B cell (primary cell): ENCODE data around the gene ABCG1. TPM values are rescaled to one million over a fixed set of nuclear protein-coding genes. Genes with fewer than 3 reads are reported as not detected.
A peak's percentile ranks its signal among the peaks of the same experiment; 100 is the strongest.

Source experiments
- ATAC-seq: fragments of 200-7000 bp; cut with Tn5 transposase; one replicate; pipeline ENCODE4 v1.10.0; 2021; ENCODE audit warnings: low read depth, mild to moderate bottlenecking, moderate number of reproducible peaks, moderate library complexity
- CTCF ChIA-PET: fragments of 350-600 bp; sonication (Branson Sonifier 250); formaldehyde crosslinking; loops from one replicate; lab custom pipeline; 2021; ENCODE audit warnings: antibody characterized with exemption, inconsistent platforms; lab: Charles Lee
- POLR2A ChIA-PET: fragments of 350-600 bp; sonication (Branson Sonifier 250); formaldehyde crosslinking; loops from one replicate; lab custom pipeline; 2021; ENCODE audit warnings: antibody characterized with exemption; lab: Charles Lee
- DNase-seq: peaks from one replicate; pipeline ENCODE4 v3.0.0; 2013
- H2AFZ ChIP-seq: 2 replicates; pipeline ENCODE4 v1.6.1; 2012; ENCODE audit warnings: mild to moderate bottlenecking, low read depth, low read length; ENCODE audit not compliant: insufficient read depth, poor library complexity, severe bottlenecking
- H3K27ac ChIP-seq, 2 donors: 1 replicate in 1 of 2; 2 replicates in 1 of 2; pipeline ENCODE4 v1.5.1; 2012 to 2013; ENCODE audit warnings: low read length in 2 of 2, mild to moderate bottlenecking in 2 of 2, moderate library complexity in 1 of 2
- H3K27me3 ChIP-seq, 4 experiments: fragments of 200-600 bp in 1 of 4; sonication (generic) in 1 of 4; replicated peaks in 1 of 4; 1 replicate in 2 of 4; 2 replicates in 2 of 4; pipeline versions ENCODE4 v1.6.1 to v1.7.0; 2013 to 2016; ENCODE audit warnings: low read length in 3 of 4, mild to moderate bottlenecking in 2 of 4, mixed read lengths in 1 of 4, moderate library complexity in 1 of 4; ENCODE audit not compliant: insufficient read depth in 4 of 4, control insufficient read depth in 3 of 4; ENCODE audit errors: control extremely low read depth in 1 of 4
- H3K36me3 ChIP-seq, 2 experiments: replicated peaks in 1 of 2; 1 replicate in 1 of 2; 2 replicates in 1 of 2; pipeline versions ENCODE4 v1.6.1 to v1.7.1; 2013; ENCODE audit warnings: low read length in 1 of 2; ENCODE audit not compliant: insufficient read depth in 2 of 2, control insufficient read depth in 1 of 2; ENCODE audit errors: control extremely low read depth in 1 of 2, extremely low read depth in 1 of 2
- H3K4me1 ChIP-seq, 2 donors: fragments of 200-600 bp in 1 of 2; sonication (generic) in 1 of 2; 1 replicate in 1 of 2; 2 replicates in 1 of 2; pipeline versions ENCODE4 v1.5.1 to v1.6.1; 2013 to 2017; ENCODE audit warnings: low read length in 2 of 2; ENCODE audit not compliant: control insufficient read depth in 2 of 2, insufficient read depth in 2 of 2
- H3K4me2 ChIP-seq: replicated peaks from 2 replicates; pipeline ENCODE3; 2012; ENCODE audit warnings: mild to moderate bottlenecking, low read depth, low read length; ENCODE audit not compliant: poor library complexity, severe bottlenecking
- H3K4me3 ChIP-seq, 5 experiments: fragments of 200-600 bp in 1 of 5; sonication (generic) in 1 of 5; 1 replicate in 3 of 5; 2 replicates in 2 of 5; pipeline versions ENCODE4 v1.5.1 to v1.7.0; 2011 to 2016; ENCODE audit warnings: low read length in 4 of 5, mild to moderate bottlenecking in 4 of 5, low read depth in 2 of 5, control low read depth in 1 of 5, moderate library complexity in 1 of 5; ENCODE audit not compliant: insufficient read depth in 1 of 5; ENCODE audit errors: control extremely low read depth in 1 of 5, extremely low read depth in 1 of 5
- H3K79me2 ChIP-seq: fragments of 200-600 bp; sonication (generic); one replicate; pipeline ENCODE4 v1.6.0; 2016; ENCODE audit warnings: low read length; ENCODE audit not compliant: control insufficient read depth, insufficient read depth
- H3K9ac ChIP-seq: fragments of 200-600 bp; sonication (generic); 2 replicates; pipeline ENCODE4 v1.6.1; 2017; ENCODE audit warnings: mild to moderate bottlenecking, low read length, moderate library complexity
- H3K9me3 ChIP-seq, 3 donors: one replicate each; pipeline versions ENCODE4 v1.6.1 to v1.7.1; 2013; ENCODE audit warnings: low read length in 2 of 3; ENCODE audit not compliant: control insufficient read depth in 2 of 3, insufficient read depth in 1 of 3; ENCODE audit errors: control extremely low read depth in 1 of 3
- H4K20me1 ChIP-seq: 2 replicates; pipeline ENCODE4 v1.6.0; 2012; ENCODE audit warnings: mild to moderate bottlenecking, low read length; ENCODE audit not compliant: insufficient read depth, control insufficient read depth, poor library complexity, severe bottlenecking
- H3K27ac Mint-ChIP-seq: one replicate; pipeline ENCODE4 v1.8.0; 2021; ENCODE audit warnings: mixed read lengths
- H3K27me3 Mint-ChIP-seq: one replicate; pipeline ENCODE4 v1.8.0; 2021; ENCODE audit warnings: mixed read lengths
- H3K4me1 Mint-ChIP-seq: one replicate; pipeline ENCODE4 v1.8.0; 2021; ENCODE audit warnings: mixed read lengths
- H3K4me3 Mint-ChIP-seq: one replicate; pipeline ENCODE4 v1.8.0; 2021; ENCODE audit warnings: mixed read lengths
- H3K9me3 Mint-ChIP-seq: one replicate; pipeline ENCODE4 v1.8.0; 2022; ENCODE audit warnings: mixed read lengths; ENCODE audit not compliant: insufficient read depth
- EZH2 ChIP-seq: IDR thresholded peaks from 2 replicates; pipeline ENCODE4 v1.6.1; 2012; ENCODE audit warnings: borderline replicate concordance, low read depth, mild to moderate bottlenecking, moderate library complexity, low read length; ENCODE audit not compliant: insufficient read depth, poor library complexity, severe bottlenecking
- WGBS: methylation state at CpG from one replicate; pipeline ENCODE4 v1.1.5; 2013; ENCODE audit warnings: missing lambda C conversion rate; ENCODE audit not compliant: insufficient coverage; 5-methylcytosine and 5-hydroxymethylcytosine counted together
- intact Hi-C: fragments of 100-400 bp; cut with micrococcal nuclease; formaldehyde crosslinking; loops from one replicate; pipeline ENCODE4 v1.10.0; 2022
- polyA plus RNA-seq: library from polyadenylated mRNA; depleted of rRNA; stranded (reverse); fragments of >200 nt; gene quantifications from 2 replicates; pipeline ENCODE4 v1.2.3, GENCODE V29; 2012
- total RNA-seq, 2 donors: library from RNA; stranded (reverse); fragments of 120-200 nt in 1 of 2; gene quantifications; 1 replicate in 1 of 2; 2 replicates in 1 of 2; pipeline versions ENCODE4 v1.2.3 to v1.2.4, GENCODE V29; 2013 to 2022
- TF ChIP-seq, protein P1 (sequence below): fragments of 200-600 bp; IDR thresholded peaks from one replicate; pipeline ENCODE4 v1.8.0; 2022; ENCODE audit warnings: antibody characterized with exemption, mild to moderate bottlenecking

The ABCG1 gene
- total and polyA plus RNA-seq, 2 donors (not counting 1 experiment from before 2014, with no cell fraction given) = 8.7 to 27.5 TPM

DNA sequence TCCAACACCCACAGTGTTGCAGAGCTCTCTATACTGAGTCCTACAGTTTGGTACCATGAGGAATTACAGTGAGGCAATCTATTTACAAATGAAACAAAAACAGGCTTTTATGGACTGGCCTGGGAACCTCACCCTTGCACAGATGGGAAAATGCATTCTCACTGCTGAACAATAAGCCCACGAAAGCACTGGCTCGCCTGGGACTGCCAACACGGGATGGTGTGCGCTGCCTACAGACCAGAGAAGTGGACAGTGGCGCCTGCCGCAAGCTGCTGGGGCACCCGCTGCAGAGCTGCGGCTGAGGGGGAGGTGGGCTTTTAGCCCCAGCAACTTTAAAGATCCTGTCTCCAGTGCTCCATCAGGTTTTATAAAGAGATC lies 28.5 kb upstream of the ABCG1 start:
- DNase-seq (no peak), ATAC-seq (no peak)
- H3K27me3 ChIP-seq = no peaks in the 10 kb centered on the region
- peaks cover 35 to 56% of the 10 kb centered on the region in 2 donors for H3K4me1 ChIP-seq
- peaks cover 0 to 5% (median 0%) of the 10 kb centered on the region in 3 donors for H3K9me3 ChIP-seq
- H3K27me3 Mint-ChIP-seq = no peaks in the 10 kb centered on the region
- H3K9ac ChIP-seq = no peak overlapping the region
- intact Hi-C loops = no loop called here
- H3K27ac Mint-ChIP-seq = peak overlapping the region; percentile 32
- H3K36me3 ChIP-seq = no peaks in the 10 kb centered on the region
- CTCF ChIA-PET = interaction anchor here (1.0 to 2.0 kb wide), 3 partner anchors 26 to 68 kb away, joined by 3 to 11 read pairs (median 7); no protein-coding TSS in a partner anchor
- no peaks in the 10 kb centered on the region for H3K9me3 Mint-ChIP-seq
- no peak overlapping the region for H2AFZ ChIP-seq
- POLR2A ChIA-PET = no interaction called here
- H4K20me1 ChIP-seq = no peaks in the 10 kb centered on the region
- H3K4me2 ChIP-seq = no peak overlapping the region
- no peak overlapping the region for H3K4me3 ChIP-seq
- H3K4me1 Mint-ChIP-seq = peaks cover 50% of the 10 kb centered on the region
- 96% methylated on average over 8 of the region's 8 CpGs for WGBS
- no peak for TF ChIP-seq EZH2
- TF ChIP-seq, protein P1, sequence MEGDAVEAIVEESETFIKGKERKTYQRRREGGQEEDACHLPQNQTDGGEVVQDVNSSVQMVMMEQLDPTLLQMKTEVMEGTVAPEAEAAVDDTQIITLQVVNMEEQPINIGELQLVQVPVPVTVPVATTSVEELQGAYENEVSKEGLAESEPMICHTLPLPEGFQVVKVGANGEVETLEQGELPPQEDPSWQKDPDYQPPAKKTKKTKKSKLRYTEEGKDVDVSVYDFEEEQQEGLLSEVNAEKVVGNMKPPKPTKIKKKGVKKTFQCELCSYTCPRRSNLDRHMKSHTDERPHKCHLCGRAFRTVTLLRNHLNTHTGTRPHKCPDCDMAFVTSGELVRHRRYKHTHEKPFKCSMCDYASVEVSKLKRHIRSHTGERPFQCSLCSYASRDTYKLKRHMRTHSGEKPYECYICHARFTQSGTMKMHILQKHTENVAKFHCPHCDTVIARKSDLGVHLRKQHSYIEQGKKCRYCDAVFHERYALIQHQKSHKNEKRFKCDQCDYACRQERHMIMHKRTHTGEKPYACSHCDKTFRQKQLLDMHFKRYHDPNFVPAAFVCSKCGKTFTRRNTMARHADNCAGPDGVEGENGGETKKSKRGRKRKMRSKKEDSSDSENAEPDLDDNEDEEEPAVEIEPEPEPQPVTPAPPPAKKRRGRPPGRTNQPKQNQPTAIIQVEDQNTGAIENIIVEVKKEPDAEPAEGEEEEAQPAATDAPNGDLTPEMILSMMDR = no peak
- H3K27ac ChIP-seq = no peak overlapping the region
- H3K4me3 Mint-ChIP-seq = no peak overlapping the region
- no peaks in the 10 kb centered on the region for H3K79me2 ChIP-seq

DNA sequence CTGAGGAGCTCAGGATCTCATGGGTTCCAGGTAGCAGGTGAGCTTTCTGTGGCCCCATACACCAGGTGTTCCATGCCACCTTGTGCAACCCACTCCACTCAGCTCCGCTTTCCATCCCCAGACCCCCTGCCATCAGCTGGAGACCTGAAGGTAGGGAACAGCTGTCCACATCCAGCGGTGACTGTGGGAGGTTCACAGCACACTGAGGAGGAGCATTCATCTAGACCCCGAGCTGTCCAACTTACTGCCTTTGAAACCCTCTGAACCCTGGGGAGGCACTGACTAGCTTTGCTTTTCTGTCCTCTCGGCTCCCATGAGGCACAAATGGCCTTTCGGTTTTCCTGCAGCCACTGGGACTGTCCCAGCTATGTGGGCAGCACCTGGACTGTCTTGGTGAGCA lies 27.9 kb upstream of the ABCG1 start:
- Histone ChIP-seq H3K4me3 (no peak overlapping the region), H3K4me2 (no peak overlapping the region), H3K79me2 (no peaks in the 10 kb centered on the region), H3K27me3 (no peaks in the 10 kb centered on the region), H4K20me1 (no peaks in the 10 kb centered on the region), H3K9me3 (peaks cover 0 to 5% (median 0%) of the 10 kb centered on the region in 3 donors), H2AFZ (no peak overlapping the region), H3K9ac (no peak overlapping the region), H3K27ac (no peak overlapping the region), H3K36me3 (no peaks in the 10 kb centered on the region), H3K4me1 (peaks cover 35 to 56% of the 10 kb centered on the region in 2 donors)
- Mint-ChIP-seq H3K4me1 (peaks cover 45% of the 10 kb centered on the region), H3K4me3 (no peak overlapping the region), H3K27me3 (no peaks in the 10 kb centered on the region), H3K27ac (no peak overlapping the region), H3K9me3 (no peaks in the 10 kb centered on the region)
- 95% methylated on average over 5 of the region's 5 CpGs for WGBS
- ATAC-seq = no peak
- POLR2A ChIA-PET = no interaction called here
- DNase-seq = no peak
- intact Hi-C loops = no loop called here
- TF ChIP-seq, protein P1 = no peak
- no peak for TF ChIP-seq EZH2
- CTCF ChIA-PET = interaction anchor here (1.0 to 2.0 kb wide), 3 partner anchors 27 to 68 kb away, joined by 3 to 11 read pairs (median 7); no protein-coding TSS in a partner anchor
